GM12892 (cell line): ENCODE data around the gene DNAJC2.
"Not testable (repeated sequence)": the region's sequence is repeated elsewhere in the genome, so short reads cannot be mapped to it uniquely, and the experiment has no call there.

Source experiments
- POLR2A ChIP-seq: IDR thresholded peaks from 2 replicates; pipeline ENCODE4 v1.6.1; 2011; ENCODE audit warnings: low read depth, low read length, control low read depth
- TAF1 ChIP-seq: IDR thresholded peaks from 2 replicates; pipeline ENCODE4 v1.6.1; 2011; ENCODE audit warnings: low read depth, mild to moderate bottlenecking, control low read depth, low read length, borderline replicate concordance

DNA sequence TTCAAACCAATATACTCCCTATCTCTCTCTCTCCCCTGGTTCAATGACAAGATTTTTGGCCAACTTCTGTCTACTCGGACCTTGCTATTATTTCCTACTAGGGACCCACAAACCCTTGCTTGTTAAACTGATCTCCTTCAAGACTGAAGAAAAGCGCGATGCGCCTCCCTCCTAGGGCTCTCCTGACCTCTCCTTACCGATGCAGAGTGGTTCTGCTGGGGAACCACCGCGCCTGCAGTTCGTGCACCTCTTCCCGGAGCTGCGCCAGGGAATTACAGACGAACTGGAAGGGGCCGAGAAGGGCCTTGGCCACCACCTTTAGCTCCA is 65.0 kb downstream of the DNAJC2 start:
- not testable (repeated sequence) for TF ChIP-seq POLR2A, TAF1
